ENCODE measurements around the gene BNIP3. TPM values are rescaled to one million over a fixed set of nuclear protein-coding genes. Genes with fewer than 3 reads are reported as not detected.

The BNIP3 gene
- total RNA-seq, 1 experiment from 2014 or later, result 37.5 TPM

GRCh38 chr10:132007681-132008080 is 26.0 kb upstream of the BNIP3 start:
- no TSS peak for BruUV-seq (replicated peaks)
- CTCF ChIA-PET, result interaction anchor here (0.6 kb wide), 1 partner anchor 15 kb away, joined by 3 read pairs; no protein-coding TSS in a partner anchor
- H3K9ac ChIP-seq (ENCODE audit: low read length), result no peak overlapping the region

More at GRCh38 chr10:132007681-132008080, 26.0 kb upstream of the BNIP3 start:
- RAD21 ChIA-PET (ENCODE audit: low non-redundant PET in 1 of 2, low total read pairs in 2 of 2, uncharacterized antibody in 2 of 2, unreplicated experiment in 2 of 2), result no interaction called here
- no peak overlapping the region for H3K4me2 ChIP-seq (ENCODE audit: low read length)
- TF ChIP-seq ATF3 (IDR thresholded peaks at IDR 0.05) (no peak), EGR1 (IDR thresholded peaks at IDR 0.05; ENCODE audit: low read depth) (no peak), YY1 (IDR thresholded peaks at IDR 0.05; ENCODE audit: extremely low read depth, insufficient replicate concordance, low read depth, low read length) (no peak), FOSL1 (IDR thresholded peaks at IDR 0.05; ENCODE audit: low read depth) (no peak), ZFX (IDR thresholded peaks at IDR 0.05) (no peak), ZBTB33 (IDR thresholded peaks at IDR 0.05; ENCODE audit: extremely low read depth, insufficient replicate concordance, low read length) (no peak), SRF (IDR thresholded peaks at IDR 0.05; ENCODE audit: low read depth) (no peak), ZNF274 (IDR thresholded peaks at IDR 0.05; ENCODE audit: low read depth, low read length) (no peak), EZH2phosphoT487 (IDR thresholded peaks at IDR 0.05; ENCODE audit: borderline replicate concordance) (no peak)
- intact Hi-C loops (cut with micrococcal nuclease), result no loop called here
- H3K36me3 ChIP-seq (ENCODE audit: control insufficient read depth in 1 of 2, insufficient read depth in 2 of 2, low read length in 2 of 2), result no peaks in the 10 kb centered on the region
- no peaks in the 10 kb centered on the region for H3K79me2 ChIP-seq (ENCODE audit: insufficient read depth, low read length)
- H4K20me1 ChIP-seq (ENCODE audit: insufficient read depth), result no peaks in the 10 kb centered on the region
- H3K27ac ChIP-seq (ENCODE audit: low read depth, low read length), result no peak overlapping the region
- no peak overlapping the region for H3K4me3 ChIP-seq (replicated peaks in 1 of 2; ENCODE audit: low read depth in 1 of 2, low read length in 2 of 2)
- H3K9me3 ChIP-seq (ENCODE audit: control insufficient read depth in 1 of 2, insufficient read depth in 1 of 2, low read depth in 1 of 2, low read length in 2 of 2), result no peaks in the 10 kb centered on the region
- H2AFZ ChIP-seq (ENCODE audit: low read depth, low read length, poor library complexity, severe bottlenecking), result no peak overlapping the region
- no peaks in the 10 kb centered on the region for H3K27me3 ChIP-seq (ENCODE audit: insufficient read depth, low read length)
- ATAC-seq (no peak), DNase-seq (ENCODE audit: low read depth, low spot score) (no peak)
- no peaks in the 10 kb centered on the region; a peak in 1 of 4 replicates for H3K4me1 ChIP-seq (ENCODE audit: control insufficient read depth in 1 of 2, insufficient read depth in 2 of 2, low read length in 2 of 2)
- POLR2A ChIA-PET, result no interaction called here
- no peaks in the 10 kb centered on the region for H3K9me2 ChIP-seq (ENCODE audit: insufficient read depth)

All from HCT116 (cell line).